ENCODE results near the gene ATCAY. TPM values are rescaled to one million over a fixed set of nuclear protein-coding genes. Genes with fewer than 3 reads are reported as not detected.

The ATCAY gene
- total RNA-seq, 3 donors from 2014 or later (not counting 1 experiment from before 2014, with no cell fraction given), result not detected

GRCh38 chr19:3976495-3977241 lies 96.2 kb downstream of the ATCAY start:
- intact Hi-C loops (cut with micrococcal nuclease), result no loop called here
- Histone ChIP-seq H3K4me1 (ENCODE audit: control insufficient read depth, insufficient read depth, low read length) (peaks cover 3% of the 10 kb centered on the region), H3K27me3 (ENCODE audit: control insufficient read depth, insufficient read depth, low read length) (no peaks in the 10 kb centered on the region), H3K4me3 (ENCODE audit: low read length) (no peak overlapping the region), H3K27ac (ENCODE audit: low read length) (no peak overlapping the region), H3K9me3 (ENCODE audit: control insufficient read depth, insufficient read depth, low read length) (no peaks in the 10 kb centered on the region), H3K36me3 (ENCODE audit: control insufficient read depth, insufficient read depth, low read length) (peaks cover 64% of the 10 kb centered on the region)
- no peak for TF ChIP-seq CTCF (IDR thresholded peaks at IDR 0.05)
- Mint-ChIP-seq H3K36me3 (peaks cover 7% of the 10 kb centered on the region), H3K27me3 (ENCODE audit: low read depth in 2 of 2) (no peaks in the 10 kb centered on the region), H3K9me3 (no peaks in the 10 kb centered on the region), H3K4me1 (peaks cover 0 to 4% of the 10 kb centered on the region in 2 donors), H3K4me3 (peak overlapping the region; percentile 31), H3K27ac (peak overlapping the region; percentile 23 to 70)
- 90% methylated on average over 29 of the region's 29 CpGs for WGBS (ENCODE audit: insufficient coverage)
- ATAC-seq (peak in 1 of 3 donors; percentile 7), DNase-seq (peak in 1 of 2 donors; percentile 31)

Other genes with a start within 250 kb of the ATCAY start
- gene PIP5K1C, start 180.2 kb upstream of the ATCAY start, total RNA-seq, result 10 to 100 TPM; 35.0 to 49.2 (median 36.8) TPM
- gene TJP3, start 172.3 kb upstream of the ATCAY start, total RNA-seq, result 1 to 10 TPM; 1.1 to 2.9 (median 1.3) TPM
- gene APBA3, start 119.0 kb upstream of the ATCAY start, total RNA-seq, result 10 to 100 TPM; 39.9 to 53.6 (median 43.8) TPM
- gene MRPL54, start 118.0 kb upstream of the ATCAY start, total RNA-seq, result 10 to 100 TPM; 54.1 to 60.5 (median 55.5) TPM
- gene RAX2, start 108.5 kb upstream of the ATCAY start, total RNA-seq, result not detected
- 100 to 1,000 TPM; 269 to 353 (median 317) TPM for gene MATK, start 94.3 kb upstream of the ATCAY start, total RNA-seq
- gene ZFR2, start 11.6 kb upstream of the ATCAY start, total RNA-seq, result 1 to 10 TPM; 1.6 to 4.4 (median 1.7) TPM
- gene NMRK2, start 52.4 kb downstream of the ATCAY start, total RNA-seq, result not detected
- gene DAPK3, start 90.4 kb downstream of the ATCAY start, total RNA-seq, result 10 to 100 TPM; 54.3 to 66.4 (median 58.1) TPM
- gene EEF2, start 104.8 kb downstream of the ATCAY start, total RNA-seq, result 1,000 to 10,000 TPM; 1,302 to 1,442 (median 1,437) TPM
- 10 to 100 TPM; 25.4 to 39.4 (median 26.8) TPM for gene PIAS4, start 127.1 kb downstream of the ATCAY start, total RNA-seq
- gene ZBTB7A, start 186.2 kb downstream of the ATCAY start, total RNA-seq, result 10 to 100 TPM; 81.6 to 97.7 (median 82.9) TPM
- gene MAP2K2, start 243.4 kb downstream of the ATCAY start, total RNA-seq, result 100 to 1,000 TPM; 137 to 154 (median 152) TPM